ENCODE measurements around the gene MAP3K15.

Gene MAP3K15

GRCh38 chrX:19388741-19389140 is 126.6 kb downstream of the MAP3K15 start:
- DNase-seq: no peak

GRCh38 chrX:19388064-19388679 is 127.1 kb downstream of the MAP3K15 start:
- DNase-seq: no peak

- no peak for DNase-seq
Measured at GRCh38 chrX:19386679-19387078, 128.6 kb downstream of the MAP3K15 start.

- peak; percentile 8 for DNase-seq
Measured at GRCh38 chrX:19382555-19383145, 132.7 kb downstream of the MAP3K15 start.

- DNase-seq: no peak
Measured at GRCh38 chrX:19381326-19381725, 134.0 kb downstream of the MAP3K15 start.

- DNase-seq: no peak
Measured at GRCh38 chrX:19377799-19378198, 137.5 kb downstream of the MAP3K15 start.

GRCh38 chrX:19375546-19375945 is 139.8 kb downstream of the MAP3K15 start:
- DNase-seq: no peak

GRCh38 chrX:19373351-19373891 is 141.9 kb downstream of the MAP3K15 start:
- DNase-seq: no peak

- peak; percentile 10 for DNase-seq
Measured at GRCh38 chrX:19372547-19373331, 142.6 kb downstream of the MAP3K15 start.

- DNase-seq: peak; percentile 63
Measured at GRCh38 chrX:19372170-19372546, 143.2 kb downstream of the MAP3K15 start.

- DNase-seq: peak; percentile 65
Measured at GRCh38 chrX:19370061-19370460, 145.2 kb downstream of the MAP3K15 start.

GRCh38 chrX:19368576-19368975 is 146.7 kb downstream of the MAP3K15 start:
- DNase-seq: peak; percentile 29

GRCh38 chrX:19361701-19362100 is 153.6 kb downstream of the MAP3K15 start:
- no peak for DNase-seq

GRCh38 chrX:19360903-19361302 is 154.4 kb downstream of the MAP3K15 start:
- no peak for DNase-seq

GRCh38 chrX:19358521-19358920 is 156.8 kb downstream of the MAP3K15 start:
- no peak for DNase-seq

GRCh38 chrX:19354625-19355024 is 160.7 kb downstream of the MAP3K15 start:
- no peak for DNase-seq

GRCh38 chrX:19350941-19351384 is 164.3 kb downstream of the MAP3K15 start:
- no peak for DNase-seq

- no peak for DNase-seq
Measured at GRCh38 chrX:19349264-19349663, 166.0 kb downstream of the MAP3K15 start.

GRCh38 chrX:19347916-19348315 is 167.4 kb downstream of the MAP3K15 start:
- DNase-seq: peak; percentile 23

- no peak for DNase-seq
Measured at GRCh38 chrX:19344661-19345060, 170.6 kb downstream of the MAP3K15 start.

- peak; percentile 92 for DNase-seq
Measured at GRCh38 chrX:19343535-19344408, 171.5 kb downstream of the MAP3K15 start, which contains the start of gene PDHA1. TSS of gene PDHA1 (plus strand) at chrX:19343927. CDS start at chrX:19344038, 111 bp downstream.

GRCh38 chrX:19343085-19343534 is 172.2 kb downstream of the MAP3K15 start:
- no peak for DNase-seq
